Activated CD8-positive, alpha-beta memory T cell treated with anti-CD3 and anti-CD28 coated beads, Interleukin-2, amount 50 U/mL, for 48 hours (primary cell): ENCODE measurements around the gene HES7.
"Not testable (repeated sequence)": the region's sequence is repeated elsewhere in the genome, so short reads cannot be mapped to it uniquely, and the experiment has no call there.

Source experiments
- DNase-seq: peaks from one replicate; pipeline ENCODE4 v3.0.0-alpha.2; 2020

The HES7 gene

DNA sequence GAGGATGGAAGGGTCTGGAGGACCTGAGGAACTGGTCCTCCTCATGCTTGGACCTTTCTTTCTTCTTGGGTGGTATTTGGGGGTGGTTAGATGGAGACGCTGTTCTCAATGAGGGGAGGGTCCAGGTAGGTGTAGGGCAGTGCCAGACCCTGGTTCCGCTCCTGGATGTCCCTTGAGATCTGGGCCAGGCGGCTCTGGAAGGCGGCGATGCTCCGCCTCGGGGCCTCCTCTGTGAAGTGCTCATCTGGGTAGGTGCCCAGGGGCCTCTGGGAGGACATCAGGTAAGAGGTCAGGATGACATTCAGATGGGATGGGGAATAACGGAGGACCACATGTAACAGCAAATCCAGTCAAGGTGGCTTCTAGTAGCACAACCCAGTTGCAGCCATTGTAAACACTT lies 27.4 kb downstream of the HES7 start:
- no peak for DNase-seq

DNA sequence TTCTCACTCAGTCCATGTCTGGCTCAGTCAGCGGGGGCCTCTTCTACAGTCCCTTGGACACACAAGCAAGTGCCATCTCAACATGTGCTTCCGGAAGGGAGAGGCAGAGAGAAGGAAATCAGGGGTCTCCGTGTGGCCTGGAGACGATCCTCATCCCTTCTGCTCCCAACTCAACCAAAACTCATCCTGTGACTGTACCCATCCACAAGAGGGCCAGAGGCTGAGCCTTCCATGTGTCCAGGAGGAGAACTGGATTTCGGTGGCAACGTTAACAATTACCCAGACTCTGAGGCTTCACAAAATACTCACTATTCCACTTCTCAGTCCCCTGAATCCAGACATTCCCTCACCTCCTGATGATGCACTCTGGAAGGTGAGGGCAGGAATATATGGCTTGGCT lies 28.5 kb downstream of the HES7 start:
- DNase-seq: no peak

DNA sequence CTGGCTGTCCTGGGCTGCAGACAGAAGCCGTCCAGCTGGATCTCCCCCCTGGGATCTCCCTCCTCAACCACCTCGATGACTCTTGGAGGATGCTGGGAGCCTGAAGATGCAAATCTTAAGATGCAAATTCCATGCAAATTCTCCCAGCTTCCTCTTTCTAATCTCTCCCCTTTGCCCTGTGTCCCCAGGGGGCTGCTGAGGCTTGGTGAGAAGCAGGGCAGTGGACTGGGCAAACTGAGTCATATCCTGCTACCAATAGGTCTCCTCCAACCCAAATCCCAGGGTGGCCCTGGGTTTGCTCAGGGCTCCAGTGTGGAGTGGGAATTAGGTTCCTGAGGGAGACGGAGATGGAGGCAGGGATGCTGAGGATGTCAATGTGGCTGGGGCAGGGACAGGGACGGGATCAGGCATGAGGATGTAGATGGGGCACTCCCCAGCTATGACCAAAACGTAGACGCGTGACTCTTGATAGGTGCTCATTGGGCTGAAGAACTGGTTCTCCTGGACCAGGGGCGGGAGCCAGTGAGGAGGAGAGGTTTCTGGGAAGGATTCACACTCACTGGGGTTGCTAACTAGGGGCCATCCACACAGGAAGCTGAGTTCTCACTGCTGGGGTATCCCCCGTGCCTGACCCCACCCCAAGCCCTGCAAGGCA lies 32.7 kb downstream of the HES7 start:
- no peak for DNase-seq

DNA sequence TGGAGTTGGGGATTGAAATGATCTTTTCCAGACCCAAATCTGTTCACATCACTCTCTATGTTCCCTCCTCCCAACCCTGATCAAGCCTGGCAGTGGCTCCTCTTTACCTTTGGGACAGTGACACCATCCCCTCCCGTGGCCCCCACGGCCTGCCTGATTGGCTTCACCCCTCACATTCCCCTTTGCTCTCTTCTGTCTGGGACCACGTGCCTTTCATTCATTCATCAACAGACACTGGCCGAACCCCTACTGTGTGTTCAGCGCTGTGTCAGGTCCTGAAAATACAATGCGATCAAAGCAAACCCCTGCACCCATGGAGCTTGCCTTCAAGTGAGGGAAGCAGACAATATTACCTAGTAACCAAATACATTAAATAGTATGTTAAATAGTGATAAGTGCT lies 34.2 kb downstream of the HES7 start:
- DNase-seq: no peak

DNA sequence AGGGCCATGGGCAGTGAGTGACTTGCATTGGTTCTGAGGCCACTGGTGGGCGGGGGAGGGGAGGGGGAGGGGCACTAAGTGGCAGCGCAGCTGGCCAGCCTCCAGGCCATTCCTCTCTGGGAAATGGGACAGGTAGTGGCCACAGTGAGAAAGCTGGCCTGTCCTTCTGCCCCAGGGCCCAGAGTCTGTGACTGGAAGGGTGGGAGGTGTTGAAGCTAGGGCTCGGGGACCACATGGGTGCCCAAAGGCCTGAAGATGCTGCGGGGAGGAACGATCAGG lies 36.0 kb downstream of the HES7 start:
- no peak for DNase-seq

DNA sequence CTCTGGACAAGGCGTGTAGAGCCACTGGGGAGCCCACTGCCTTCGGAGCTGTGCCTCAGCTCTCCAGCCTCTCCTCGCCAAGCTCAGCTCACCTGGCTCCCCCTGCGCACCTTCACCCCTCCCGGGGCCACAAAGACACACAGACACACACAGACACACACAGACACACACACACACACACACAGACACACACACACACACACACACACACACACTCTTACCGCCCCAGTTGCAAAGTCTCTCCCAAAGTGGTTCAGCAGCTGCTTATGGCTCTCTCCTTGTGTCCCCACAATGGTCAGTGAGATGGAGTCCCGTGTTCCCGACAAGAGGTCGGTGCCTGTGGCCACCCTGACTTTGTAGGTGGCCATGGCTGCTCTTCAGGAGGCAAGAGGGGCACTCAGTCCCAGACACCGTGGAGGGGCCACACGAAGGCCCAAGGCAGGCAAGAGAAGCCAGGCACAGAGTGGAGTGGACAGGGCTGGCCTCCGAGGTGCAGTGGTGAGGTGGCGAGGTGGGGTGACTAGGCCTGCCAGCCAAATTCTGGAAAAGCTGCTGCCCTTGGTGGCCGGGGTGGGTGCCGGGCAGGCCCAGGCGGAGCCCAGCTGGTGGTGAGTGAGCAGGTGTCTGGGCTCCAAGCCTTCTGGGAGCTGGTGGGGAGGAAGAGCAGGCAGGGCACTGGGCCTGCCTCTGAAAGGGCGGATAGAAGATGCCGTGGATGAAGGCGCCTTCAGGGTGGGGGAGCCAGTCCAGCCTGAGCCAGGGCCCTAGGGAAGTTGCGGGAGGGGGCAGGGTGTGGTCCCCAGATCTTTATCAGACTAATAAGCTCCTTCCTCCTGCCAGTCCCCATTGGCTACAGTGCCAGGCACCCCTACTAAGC lies 36.6 kb downstream of the HES7 start, which contains the start of gene ALOX12B:
Gene ALOX12B (minus strand): TSS at position 642 of the 877 bp plus-strand sequence. CDS start 274 bp downstream, at position 368.
- DNase-seq: no peak

DNA sequence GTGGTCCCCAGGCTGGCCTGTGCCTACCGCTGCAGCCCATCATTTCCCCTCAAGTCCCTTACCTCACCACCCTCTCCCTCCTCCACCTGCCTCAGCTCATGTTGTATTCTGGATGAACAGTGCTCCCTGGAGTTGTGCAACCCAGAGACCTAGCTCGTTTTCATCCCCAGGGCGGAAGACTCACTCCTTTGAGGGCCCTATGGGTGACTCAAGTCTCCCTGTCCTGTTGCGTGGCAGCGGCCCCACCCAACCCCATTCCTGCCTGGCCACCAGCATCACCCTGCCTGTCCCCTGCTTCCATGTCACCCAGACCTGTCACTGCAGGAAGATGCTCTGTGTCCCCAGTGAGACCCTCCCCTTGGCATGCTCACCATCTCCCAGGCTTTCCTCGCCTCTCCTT lies 39.7 kb downstream of the HES7 start:
- DNase-seq: no peak

DNA sequence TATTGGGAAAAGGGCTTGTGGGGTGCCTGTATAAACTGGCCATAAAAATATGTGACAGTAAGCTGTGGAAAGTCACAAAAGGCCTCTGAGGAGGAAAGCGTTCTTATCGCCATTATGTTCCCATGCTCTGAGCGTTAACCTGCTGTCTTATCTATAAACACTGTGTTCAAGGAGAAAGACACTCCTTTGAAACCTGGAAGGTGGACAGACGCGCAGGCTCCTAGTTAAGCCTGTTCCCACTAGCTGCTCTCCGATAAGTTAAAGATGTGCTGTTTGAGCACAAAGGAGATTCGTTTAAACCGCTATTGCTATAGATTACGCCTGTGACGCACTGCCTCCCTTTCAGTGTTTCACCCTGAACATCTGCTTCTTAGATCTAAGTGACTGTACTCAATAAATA lies 41.6 kb downstream of the HES7 start:
- DNase-seq: no peak

DNA sequence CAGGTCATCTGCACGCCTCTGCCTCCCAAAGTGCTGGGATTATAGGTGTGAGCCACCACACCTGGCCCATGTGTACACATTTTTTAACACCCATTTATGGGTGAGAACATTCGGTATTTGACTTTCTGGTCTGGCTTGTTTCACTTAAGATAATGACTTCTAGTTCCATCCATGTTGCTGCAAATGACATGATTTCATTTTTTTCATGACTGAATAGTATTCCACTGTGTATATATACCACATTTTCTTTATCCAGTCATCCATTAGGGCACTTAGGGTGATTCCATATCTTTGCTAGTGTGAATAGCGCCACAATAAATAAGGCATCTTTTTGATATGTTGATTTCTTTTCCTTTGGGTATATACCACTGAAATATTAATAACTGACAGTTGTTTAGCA lies 42.0 kb downstream of the HES7 start:
- DNase-seq: no peak

DNA sequence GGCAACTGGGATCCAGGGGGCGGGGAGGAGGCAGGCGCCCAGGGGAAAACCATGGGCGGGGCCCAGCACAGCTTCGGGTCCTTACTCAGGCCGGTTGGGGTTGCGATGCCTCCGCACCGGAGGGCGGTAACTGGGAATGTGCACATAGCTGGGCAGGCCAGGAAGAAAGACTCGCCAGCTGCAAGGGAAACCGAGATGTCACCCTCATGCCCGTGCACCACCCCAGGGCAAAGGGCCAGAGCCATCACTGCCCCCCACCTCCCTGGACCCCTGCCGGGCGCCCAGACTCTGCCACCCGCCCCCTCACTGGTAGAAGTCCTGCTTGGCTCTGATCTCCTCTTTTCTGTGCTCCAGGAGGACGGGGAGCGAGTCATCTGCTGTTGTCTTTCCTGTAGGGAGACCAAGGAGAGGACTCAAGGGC lies 43.1 kb downstream of the HES7 start:
- DNase-seq: no peak

DNA sequence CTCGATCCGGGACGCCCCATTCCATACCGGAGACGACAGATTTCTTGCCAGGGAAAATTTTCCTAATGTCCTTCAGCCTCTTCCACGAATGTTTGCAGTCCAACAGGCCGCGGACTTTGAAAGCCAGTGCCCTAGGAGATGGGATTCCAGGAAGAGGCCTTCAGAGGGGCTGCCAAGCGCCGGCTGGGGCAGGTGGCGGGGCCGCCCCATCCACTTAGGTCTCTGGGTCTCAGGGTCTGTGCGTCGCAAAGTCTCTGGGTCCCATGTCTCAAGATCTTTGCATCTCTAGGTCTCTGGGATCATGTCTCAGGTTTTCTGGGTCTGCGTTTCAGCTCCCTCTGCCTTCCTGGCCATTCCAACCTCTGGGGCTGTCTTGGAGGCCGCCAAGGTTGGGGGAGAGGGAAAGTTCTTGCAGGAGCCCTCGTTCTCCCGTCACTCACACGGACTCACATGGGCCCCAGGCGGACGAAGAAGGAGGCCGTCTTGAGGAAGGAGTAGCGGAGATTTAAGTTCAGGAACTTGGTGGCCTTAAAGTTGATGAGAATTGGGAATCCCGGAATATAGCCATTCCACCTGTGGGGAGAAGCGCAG lies 43.6 kb downstream of the HES7 start:
- DNase-seq: no peak

DNA sequence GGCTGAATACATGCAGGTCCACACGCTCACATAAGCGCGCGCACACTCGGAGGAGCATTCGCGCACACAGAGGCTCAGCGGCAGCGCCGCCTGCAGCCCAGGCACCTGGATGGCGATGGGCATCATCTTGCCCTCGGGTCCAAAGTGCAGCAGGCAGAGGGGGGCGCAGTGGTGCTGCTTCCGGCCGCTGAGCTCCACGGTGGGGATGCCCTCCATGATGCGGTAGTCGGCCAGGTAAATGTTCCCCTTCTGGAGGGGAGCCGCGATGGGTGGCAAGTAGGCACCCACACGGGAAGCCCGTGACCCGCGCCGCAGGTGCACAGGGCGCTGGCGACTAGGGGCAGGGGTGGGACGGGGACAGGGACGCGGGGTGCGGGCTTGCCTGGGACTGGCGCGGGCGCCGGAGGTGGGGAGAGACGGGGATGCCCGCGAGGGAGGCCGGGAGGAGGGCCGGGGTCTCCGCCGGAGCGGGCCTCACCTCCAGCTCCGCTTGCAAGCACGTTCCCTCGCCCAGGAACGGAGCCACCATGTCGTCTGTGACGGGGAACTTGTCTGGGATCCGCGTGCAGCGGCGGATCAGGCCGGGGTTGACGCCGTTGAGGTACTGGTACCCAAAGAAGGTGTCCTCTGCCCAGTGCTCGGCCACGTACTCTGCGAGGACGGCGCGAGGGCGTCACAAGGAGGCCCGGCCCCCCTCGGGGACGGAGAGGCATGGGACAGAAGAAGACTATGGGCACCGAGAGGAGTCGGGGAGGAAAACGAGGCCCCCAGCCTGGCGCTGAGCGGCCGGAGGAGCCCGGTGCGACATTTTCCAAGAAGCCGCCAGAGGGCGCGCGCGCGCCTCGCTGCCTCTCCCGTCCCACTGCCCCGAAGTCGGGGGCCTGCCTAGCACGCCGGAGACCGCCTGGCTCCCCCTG lies 44.4 kb downstream of the HES7 start:
- DNase-seq: peak; percentile 94

DNA sequence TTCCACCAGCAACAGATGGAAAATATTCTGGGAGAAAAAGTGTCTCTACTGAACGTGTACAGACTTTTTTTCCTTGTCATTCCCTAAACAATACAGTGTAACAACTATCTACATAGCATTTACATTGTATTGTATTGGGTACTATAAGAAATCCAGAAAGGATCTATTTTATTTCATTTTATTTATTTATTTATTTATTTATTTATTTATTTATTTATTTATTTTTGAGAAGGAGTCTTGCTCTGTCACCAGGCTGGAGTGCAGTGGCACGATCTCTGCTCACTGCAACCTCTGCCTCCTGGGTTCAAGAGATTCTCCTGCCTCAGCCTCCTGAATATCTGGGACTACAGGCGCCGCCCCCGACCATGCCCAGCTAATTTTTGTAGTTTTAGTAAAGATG lies 46.0 kb downstream of the HES7 start:
- not testable (repeated sequence) for DNase-seq

DNA sequence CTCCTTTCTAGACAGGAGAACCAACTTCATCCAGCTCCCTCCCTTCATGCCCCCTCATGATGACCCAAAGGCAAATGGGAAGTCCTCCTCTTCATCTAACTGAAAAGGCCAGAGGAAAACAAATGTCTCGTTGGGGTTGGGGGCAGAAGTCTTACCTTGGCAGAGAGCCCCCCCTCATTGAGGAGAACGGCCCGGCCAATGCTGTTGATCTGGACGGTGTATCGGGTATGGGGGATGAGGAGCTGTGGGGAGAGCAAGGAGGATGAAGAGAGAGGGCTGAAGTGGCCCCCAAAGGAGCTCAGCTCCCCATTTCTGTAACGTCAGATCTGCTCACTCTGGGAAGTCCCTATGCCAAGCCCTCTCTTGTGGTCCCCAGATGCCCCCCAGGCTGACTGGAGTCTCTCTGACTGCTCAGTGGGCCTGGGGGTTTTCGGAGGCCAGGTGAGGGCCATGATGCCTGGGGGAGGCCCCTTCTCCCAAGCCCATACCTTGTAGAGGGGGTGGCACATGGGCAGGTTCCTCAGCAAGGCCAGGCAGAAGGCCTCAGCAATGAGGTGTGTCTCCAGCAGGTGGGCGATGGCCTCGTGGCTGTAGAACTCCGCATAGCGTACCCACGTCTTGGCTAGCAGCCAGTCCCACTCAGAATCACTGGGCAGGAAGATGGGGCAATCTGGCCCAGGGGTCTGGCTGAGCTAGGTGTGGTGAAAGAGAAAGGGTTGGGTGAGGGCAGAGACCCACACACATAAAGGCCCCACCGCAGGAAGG lies 47.2 kb downstream of the HES7 start:
- DNase-seq: no peak

DNA sequence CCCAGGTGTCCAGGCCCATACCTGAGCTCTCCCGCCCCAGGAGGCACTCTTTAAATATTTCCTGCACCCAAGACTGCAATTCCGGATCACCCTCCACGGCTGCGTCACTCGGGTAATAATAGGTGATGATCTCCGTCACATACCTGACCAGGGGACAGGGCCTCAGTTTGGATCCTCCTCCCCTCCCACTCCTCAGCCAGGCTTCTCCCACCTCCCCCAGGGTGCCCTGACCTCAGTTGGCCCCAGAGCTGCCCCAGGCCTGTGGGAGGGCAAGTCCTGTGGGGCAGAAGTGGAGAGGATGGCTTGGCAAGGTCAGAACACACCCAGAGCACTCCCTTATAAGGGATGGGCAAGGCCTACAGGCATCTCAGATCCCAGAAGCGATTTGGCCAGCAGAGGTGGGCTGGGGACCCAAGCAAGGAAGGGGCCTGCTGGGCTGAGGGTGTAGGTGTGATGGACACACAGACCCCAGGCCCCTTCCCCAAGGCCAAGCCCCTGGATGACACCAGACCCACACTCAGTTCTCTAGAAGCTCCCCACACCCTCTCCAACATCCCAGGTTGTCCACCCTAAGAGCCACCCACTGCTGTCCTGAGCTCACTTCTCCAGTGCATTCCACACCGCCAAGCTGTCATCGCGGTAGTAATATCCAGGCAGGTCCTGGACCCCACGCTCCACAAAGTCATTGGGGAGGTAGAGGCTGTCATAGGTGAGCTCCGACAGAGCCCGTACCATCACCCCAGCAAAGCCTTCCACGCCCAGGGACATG lies 48.1 kb downstream of the HES7 start:
- no peak for DNase-seq

DNA sequence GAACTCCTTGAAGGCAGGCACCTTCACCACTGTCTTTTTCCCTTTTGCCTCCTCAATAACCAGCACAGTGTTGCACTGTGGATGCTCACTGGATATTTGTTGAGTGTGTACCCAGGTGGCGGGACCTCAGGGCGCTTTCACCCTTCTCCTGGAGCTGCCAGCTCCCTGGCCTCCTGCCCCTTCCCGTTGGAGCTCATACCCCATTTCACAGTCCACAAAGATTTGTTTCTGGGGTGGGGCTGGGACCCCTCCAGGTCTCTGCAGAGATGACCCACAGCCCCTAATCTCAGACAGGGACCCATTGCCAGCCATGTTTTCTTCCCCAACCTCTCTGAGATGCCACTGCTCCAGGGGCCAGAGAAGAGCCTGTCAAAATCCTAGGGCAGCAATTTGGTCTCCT lies 48.8 kb downstream of the HES7 start:
- no peak for DNase-seq

DNA sequence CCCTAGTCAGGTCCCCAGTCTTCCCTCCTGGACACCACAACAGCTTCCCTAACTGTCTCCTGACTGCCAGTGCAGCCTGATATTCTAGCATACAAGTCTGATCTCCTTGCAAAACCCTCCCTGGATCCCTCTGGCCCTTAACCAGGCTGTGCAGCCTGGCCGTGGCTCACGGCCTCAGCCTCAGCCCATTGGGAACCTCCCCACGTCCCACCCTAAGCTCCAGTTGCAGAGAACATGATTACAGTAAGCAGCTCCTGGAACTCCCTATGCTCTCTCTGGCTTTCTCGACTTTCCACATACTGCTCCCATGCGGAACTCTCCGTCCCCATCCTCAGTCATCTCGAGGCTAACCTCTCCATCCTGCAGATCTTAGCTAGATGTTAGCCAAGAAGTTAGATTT lies 49.4 kb downstream of the HES7 start:
- no peak for DNase-seq

DNA sequence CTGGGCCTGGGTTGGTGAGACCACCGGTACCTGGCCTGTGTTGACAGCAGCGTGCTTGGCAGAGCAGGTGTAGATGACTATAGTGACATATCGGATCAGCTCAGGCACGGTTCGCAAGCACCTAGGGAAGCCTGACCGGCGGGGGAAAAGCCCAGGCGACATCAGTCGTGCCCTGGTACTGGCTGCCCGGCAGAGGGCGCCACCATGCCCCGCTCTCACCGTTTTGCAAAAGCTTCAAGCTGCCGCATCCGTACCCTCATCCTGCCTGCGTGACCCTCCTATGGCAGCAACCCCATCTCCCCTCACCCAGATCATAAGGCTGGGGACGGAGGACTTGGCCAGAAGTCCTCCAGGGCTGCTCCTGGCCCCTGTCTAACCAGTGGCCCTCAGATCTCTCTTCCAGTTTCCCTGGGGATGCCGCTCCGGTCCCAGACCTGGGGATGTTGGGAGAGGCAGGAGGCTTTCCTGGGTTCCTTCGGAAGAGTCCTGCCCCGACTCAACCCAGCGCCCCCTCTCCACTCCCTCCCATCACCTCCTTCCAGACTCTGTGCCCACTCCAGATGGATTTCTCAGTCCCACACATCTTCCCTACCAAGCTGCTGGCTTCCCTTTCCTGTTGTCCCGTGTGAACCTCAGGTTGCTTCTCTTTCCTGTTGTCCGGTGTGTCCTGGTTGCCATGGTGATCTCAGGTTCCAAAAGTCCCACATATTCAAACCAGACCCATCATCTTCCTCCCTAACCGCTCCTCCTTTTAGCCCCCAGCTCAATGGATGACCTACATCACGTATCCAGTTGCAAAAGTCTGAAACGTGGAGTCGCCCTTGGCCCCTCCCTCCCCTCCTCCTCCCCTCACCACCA lies 50.0 kb downstream of the HES7 start:
- DNase-seq: peak; percentile 95

DNA sequence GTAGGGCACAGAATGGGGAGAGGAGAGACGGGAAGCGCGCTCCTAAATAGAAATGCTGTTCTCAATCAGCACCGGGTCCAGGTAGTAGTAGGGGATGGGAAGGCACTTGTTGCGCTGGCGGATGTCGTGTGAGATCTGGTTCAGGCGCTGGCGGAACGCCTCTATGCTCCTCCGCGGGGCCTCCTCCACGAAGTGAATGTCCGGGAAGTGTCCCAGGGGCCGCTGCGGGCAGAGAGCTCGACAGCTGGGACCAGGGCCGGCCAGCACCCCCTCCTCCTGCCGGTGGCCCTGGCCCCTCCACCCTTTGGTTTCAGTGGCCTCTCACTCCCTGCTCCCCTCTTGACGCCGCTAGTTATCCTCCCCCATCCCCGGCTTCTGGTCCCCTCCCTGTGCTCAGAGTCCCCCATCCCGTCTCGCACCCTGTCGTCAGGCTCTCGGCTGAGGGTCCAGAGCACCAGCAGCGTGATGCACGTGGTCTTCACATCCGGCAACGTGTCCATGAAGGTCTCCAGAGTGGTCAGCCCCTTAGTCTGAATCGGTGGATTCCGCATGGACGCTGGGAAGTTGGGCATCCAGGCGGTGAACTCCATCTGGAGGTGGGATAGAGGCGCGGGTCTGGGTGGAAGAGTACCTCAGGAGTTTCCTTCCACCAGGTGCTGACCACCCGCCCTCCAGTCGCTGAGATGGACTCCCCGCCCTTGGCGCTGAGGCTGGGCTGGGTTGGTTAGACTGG lies 51.0 kb downstream of the HES7 start:
- DNase-seq: peak; percentile 69

DNA sequence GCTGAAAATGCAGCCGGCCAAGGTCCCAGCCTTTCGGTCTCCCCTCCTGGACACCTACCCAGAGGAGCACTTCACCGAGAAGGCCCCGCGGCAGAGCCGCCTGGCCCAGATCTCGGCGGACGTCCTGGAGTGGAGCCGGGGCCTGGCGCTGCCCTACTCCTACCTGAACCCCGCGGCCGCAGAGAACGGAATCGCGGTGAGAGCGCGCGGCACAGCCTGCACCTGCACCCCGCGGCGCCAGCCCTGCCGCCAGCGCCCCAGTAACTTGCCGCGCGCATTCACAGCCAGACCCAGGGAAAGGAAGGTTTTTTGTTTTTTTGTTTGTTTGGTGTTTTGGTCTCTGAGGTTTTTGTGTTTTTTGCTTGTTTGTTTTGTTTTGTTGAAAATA lies 51.6 kb downstream of the HES7 start:
- no peak for DNase-seq
